GM23248 (cell line): Measurements from ENCODE around the gene DMGDH.

Experiments
- EZH2 ChIP-seq: fragments of 200-600 bp; sonication (generic); IDR thresholded peaks from 2 replicates; pipeline ENCODE4 v1.6.1; 2018; ENCODE audit warnings: antibody characterized with exemption, mild to moderate bottlenecking; ENCODE audit not compliant: insufficient read depth, poor library complexity, severe bottlenecking
- EZH2phosphoT487 ChIP-seq: fragments of 200-600 bp; sonication (generic); IDR thresholded peaks from 2 replicates; pipeline ENCODE4 v1.6.1; 2018; ENCODE audit warnings: antibody characterized with exemption, moderate library complexity, mild to moderate bottlenecking, low read depth; ENCODE audit not compliant: insufficient read depth

DNA sequence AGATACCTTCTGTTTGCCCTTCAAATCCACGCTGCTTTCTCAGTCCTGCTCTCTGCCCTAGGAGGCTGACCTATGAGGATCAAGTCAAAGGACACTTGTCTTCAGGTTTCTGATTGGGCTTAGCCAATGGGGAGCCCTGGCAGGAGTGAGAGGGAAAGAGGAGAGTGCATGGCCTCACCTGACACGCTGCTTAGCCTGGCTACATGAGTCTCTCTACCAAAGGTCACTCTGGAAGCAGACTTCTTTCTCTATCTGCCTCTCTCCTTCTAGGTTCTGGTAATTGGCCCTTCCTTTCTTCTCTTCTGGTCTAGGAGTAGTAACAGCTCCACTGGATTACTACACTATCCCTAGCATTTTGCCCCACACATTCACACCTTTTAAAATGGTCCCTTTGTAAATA lies 97.5 kb downstream of the DMGDH start:
- TF ChIP-seq EZH2phosphoT487 = no peak
- TF ChIP-seq EZH2 = no peak
